HL-60/S4 treated with phorbol 12-myristate 13-acetate at 8.2 ng/mL for 4 days and 3 days (cell line): ENCODE data around the gene AHSP.
"Not testable (repeated sequence)": the region's sequence is repeated elsewhere in the genome, so short reads cannot be mapped to it uniquely, and the experiment has no call there.

ENCODE experiments used
- in situ Hi-C: fragments of 300-500 bp; cut with MboI; formaldehyde crosslinking; loops from 2 replicates; pipeline ENCODE4 v1.15.0; 2022; ENCODE audit warnings: low sequenced_read_pairs

The AHSP gene

DNA sequence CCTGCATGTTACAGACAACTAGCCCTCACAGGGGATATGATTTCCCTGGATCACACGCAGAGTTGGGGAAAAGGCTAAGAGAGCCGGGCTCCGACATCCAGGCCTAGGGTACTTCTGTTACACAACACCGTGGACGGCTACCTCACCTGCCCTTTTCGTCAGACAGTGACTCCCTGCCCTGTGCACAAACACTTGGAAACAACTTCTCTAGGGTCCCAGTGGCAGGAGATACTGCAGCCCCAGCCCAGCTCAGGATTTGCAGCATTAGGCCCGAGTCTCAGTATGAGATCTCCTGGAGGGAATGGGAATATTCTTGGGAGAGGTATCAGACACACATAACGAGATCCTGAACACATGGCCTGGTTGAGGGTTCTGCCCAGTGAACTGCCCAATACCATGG, 27.8 kb upstream of the AHSP start:
- in situ Hi-C loops, result no loop called here

DNA sequence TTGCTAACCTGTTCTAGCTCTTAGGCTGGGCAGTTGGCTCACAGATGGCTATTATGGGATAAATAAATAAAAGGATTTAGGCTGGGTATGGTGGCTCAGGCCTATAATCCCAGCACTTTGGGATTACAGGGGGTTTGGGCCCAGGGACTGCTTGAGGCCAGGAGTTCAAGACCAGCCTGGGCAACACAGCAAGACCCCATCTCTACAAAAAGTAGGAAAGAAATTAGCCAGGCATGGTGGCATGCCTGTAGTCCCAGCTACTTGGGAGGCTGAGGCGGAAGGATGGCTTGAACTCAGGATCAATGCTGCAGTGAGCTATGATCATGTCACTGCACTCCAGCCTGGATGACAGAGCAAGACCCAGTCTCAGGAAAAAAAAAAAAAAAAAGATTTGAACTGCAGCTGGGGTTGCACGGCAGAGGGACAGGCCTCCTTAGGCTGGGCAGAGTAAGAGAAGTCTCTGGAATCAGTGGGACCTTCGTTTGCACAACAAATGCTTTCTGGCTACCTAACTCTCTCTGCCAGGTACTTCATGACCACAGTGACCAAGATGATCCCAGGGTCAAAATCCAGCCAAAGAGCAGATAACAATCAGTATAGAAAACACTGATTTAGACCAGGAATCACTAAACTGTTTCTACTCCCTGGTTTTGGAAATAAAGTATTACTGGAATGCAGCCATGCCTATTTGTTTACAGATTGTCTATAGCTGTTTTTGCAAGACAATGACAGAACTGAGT, 26.3 kb upstream of the AHSP start:
- in situ Hi-C loops, result no loop called here

DNA sequence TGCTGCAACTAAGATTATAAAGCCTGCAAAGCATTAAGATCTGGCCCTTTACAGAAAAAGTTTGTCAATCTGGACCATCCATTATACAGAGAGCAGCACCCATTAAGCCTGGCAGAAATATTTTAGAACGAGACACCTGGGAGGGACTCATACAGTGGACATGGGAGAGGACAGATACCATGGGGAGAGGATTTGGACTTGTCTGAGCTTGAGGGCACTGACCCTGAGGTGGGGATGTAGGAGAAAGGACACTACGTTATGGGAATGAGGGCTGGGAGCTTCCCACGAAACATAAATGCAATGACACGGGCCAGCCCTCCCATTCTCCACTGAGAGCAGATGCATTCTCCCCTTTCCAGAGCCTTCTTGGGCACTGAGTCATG, 25.7 kb upstream of the AHSP start:
- in situ Hi-C loops, result no loop called here

- in situ Hi-C loops, result no loop called here
Measured at GRCh38 chr16:31502981-31503380, 24.7 kb upstream of the AHSP start.

DNA sequence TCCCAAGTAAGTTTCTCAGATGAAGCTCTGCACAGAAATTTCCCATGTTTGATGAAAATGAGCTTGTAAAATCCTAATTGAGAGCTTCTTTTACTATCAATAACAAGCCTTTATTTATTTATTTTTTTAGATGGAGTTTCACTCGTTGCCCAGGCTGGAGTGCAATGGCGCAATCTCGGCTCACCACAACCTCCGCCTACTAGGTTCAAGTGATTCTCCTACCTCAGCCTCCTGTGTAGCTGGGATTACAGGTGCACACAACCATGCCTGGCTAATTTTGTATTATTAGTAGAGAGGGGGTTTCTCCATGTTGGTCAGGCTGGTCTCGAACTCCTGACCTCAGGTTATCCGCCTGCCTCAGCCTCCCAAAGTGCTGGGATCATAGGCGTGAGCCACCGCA, 24.1 kb upstream of the AHSP start:
- in situ Hi-C loops, result not testable (repeated sequence)

DNA sequence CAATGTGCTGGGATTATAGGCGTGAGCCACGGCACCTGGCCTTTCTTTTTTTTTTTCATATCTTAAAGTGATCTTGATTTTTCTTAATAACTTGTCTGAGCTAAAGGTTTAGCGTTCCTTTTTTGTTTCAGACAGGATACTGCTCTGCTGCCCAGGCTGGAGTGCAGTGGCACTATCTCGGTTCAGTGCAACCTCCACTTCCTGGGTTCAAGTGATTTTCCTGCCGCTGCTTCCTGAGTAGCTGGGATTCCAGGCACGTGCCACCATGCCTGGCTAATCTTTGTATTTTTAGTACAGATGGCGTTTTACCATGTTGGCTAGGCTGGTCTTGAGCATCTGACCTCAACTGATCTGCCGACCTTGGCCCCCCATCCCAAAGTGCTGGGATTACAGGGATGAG, 23.5 kb upstream of the AHSP start:
- in situ Hi-C loops, result no loop called here

DNA sequence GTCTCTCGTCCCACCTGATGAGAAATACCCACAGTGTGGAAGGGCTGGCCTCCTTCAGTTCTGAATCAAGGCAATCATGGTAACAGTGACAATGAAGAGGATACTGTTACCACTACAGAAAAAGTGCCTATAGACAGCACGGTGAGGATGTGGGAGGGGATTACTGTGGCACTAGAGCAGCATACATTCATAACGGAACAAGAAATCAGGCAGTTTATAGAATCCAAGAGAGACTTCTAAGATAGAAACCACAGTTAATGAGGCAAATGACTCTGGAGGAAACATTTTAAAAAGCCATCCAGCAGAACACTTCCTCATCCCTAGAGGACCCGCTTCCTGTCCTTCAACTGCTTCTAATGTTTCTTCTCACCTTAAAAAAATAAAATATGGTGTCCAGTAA, 22.2 kb upstream of the AHSP start:
- in situ Hi-C loops, result no loop called here

DNA sequence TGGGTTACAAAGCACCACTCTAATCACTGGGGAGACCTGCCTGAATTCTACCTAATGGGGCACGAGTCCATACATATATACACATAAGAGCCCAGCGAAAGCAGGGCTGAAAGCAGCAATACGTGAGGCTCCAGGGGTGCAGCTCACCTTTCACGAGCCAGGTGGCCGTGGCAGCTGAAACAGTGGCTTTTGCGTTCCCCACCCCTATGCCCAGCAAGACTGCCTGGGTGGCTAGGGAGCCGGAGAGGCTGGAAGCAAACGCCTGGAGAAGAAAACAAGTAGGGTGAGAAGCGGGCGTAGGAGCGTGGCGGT, 20.1 kb upstream of the AHSP start:
- in situ Hi-C loops, result no loop called here

GRCh38 chr16:31507929-31508705, 19.6 kb upstream of the AHSP start, which contains the start of gene RUSF1:
Gene RUSF1, minus strand, starts transcription at chr16:31508391. Its CDS starts 18 bp downstream, at chr16:31508373.
- in situ Hi-C loops, result no loop called here

- in situ Hi-C loops, result no loop called here
Measured at GRCh38 chr16:31508706-31509195, 18.9 kb upstream of the AHSP start.

GRCh38 chr16:31513126-31513525, 14.6 kb upstream of the AHSP start:
- in situ Hi-C loops, result no loop called here

DNA sequence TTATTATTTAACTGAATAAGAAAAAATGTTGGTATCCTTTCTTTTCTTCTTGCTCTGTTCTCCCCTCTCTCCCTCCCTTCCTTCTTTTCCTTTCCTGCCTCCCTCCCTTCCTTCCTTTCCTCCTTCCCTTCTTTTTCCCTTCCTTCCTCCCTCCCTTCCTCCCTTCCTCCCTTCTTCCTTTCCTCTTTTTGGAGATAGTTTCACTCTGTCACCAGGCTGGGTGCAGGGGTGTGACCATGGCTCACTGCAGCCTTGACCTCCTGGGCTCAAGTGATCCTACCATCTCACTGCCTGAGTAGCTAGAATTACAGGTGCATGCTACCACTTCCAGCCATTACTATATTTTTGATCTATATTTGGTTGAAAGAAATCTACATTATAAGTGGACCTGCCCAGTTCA, 13.8 kb upstream of the AHSP start:
- in situ Hi-C loops, result no loop called here

- in situ Hi-C loops, result no loop called here
Measured at GRCh38 chr16:31517800-31518402, 9.8 kb upstream of the AHSP start.

DNA sequence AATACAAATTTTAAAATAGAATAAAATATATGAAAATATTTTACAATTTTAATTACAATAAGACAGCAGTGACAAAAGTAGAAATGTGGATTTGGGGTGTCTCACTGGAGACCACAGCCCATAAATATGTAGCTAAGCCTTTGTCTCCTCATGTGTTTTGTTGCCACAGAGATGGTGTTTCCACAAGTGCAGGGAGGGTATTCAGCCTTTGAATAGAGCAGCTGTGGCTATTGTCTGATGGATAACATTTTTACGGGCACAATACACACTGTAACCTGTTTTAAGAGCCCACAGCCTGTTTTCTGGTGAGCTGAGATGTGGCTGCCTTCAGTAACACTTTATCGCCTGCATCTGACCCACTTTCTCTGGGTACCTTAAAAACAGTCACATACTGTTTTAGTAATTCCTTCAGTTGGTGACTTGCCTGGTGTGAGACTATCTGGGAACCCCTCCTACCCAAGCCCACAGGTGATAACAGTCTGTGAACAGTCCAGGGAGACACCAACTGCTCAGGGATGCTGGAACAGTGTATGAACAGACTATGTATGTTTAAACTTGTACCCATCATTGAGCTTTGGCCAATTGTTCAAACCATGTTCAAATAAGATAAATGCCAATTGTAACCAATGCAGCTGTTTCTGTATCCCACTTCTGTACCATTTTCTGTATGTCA, 7.8 kb upstream of the AHSP start:
- in situ Hi-C loops, result no loop called here

DNA sequence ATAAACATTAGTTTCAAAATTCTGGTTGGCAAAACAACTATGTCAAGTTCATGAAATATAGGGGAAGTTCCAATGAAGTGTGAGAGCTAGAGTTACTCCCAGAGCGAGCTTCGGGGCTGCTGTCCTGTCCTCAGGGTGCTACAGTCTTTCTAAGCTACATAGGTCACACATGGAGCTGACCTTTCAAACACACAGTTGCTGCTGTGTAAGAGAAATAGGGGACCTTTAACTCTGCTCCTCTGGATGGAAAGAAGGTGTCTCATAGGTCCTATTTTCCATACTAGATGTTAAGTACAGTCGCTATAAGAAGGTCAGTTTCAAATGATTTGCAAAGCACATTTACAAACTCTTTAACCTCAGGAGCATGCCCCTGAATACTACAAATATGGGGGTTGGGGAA, 6.3 kb upstream of the AHSP start:
- in situ Hi-C loops, result no loop called here

DNA sequence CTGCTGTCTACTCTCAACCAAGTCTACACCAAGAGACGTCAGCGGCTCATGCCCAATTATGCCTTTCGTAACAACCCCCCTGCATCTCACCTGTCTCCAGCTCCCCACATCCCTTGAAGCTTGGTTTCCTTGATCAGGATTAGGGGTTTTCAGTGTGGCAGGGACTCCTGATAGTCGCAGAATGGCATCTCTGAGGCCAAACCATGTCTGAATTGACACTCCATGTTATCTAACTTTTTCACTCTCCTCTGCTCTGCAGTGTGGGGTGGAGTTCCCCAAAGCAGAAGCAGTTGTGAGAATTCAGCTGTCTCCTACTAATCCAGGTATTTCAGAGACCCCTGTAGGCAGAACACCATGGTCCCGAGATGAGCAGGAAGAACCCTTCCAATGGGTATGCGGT, 5.6 kb upstream of the AHSP start:
- in situ Hi-C loops, result no loop called here

- in situ Hi-C loops, result not testable (repeated sequence)
Measured at GRCh38 chr16:31523768-31524167, 3.9 kb upstream of the AHSP start.

GRCh38 chr16:31525113-31525512, 2.6 kb upstream of the AHSP start:
- in situ Hi-C loops, result no loop called here

DNA sequence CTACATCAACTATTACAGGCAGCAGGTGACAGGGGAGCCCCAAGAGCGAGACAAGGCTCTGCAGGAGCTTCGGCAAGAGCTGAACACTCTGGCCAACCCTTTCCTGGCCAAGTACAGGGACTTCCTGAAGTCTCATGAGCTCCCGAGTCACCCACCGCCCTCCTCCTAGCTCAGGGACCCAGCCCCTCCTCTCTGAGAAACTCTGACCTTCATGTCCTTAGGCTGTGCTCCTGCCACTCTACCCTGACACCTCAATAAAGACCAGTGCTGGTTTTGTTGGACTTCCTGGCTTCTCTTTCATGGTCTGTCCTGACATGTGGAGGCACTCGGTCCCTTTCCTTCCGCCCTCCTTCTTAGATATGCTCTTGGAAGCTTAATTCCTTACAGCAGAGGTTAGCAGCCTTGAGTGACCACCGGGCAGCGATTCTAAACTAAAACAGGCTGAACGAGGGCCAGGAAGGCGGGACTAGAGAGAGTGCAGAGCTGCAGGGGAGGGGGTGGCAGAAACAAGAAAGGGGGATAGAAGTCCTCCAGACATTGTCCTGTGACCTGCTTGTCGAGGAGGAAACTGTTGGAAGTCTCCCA, 915 bp downstream of the AHSP start:
- in situ Hi-C loops, result no loop called here

DNA sequence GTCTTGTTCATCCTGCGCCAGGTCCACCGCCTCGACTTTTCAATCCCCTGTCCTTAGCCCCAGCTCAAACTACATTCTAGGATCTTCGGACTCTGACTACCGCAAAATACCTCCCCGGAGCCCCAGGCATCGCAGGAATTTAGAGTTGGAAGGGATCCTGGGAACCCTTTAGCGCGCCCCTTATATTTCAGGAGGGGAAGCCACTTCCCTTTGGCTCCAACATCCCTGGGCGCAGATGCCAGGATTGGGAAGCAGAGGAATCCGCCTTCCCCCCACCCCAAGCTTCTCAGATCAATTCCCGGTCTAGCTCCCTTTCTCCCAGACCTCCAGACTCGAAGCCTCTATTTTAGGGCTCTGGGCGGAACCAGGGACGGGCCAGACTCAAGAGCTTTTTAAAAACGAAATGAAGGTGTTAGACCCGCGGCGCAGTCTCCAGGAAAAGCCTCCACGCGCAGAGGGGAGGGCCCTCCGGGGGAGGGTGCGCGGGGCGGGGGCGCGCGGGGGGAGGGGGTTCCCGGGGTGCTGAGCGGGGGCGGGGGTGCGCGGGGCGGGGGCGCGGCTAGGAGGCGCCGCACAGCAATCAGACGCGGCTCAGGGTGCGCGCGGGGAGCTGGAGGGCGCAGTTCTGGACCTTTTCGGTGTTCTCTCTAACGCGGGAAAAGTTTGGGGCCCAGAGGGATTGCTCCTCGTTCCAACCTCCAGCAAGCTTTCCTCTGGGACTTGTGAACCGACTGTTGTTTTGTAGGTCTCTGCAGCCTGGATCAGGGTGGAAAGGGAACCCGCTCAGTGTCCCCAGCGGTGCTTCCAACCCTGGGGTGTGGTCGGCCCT, 1.6 kb downstream of the AHSP start:
- in situ Hi-C loops, result no loop called here
